ENCODE results near the gene LSM12.

Gene LSM12

GRCh38 chr17:44081681-44082080 is 15.2 kb upstream of the LSM12 start:
- H3K27me3 ChIP-seq (ENCODE audit: insufficient read depth, low read length): no peaks in the 10 kb centered on the region
- H3K9me3 ChIP-seq (ENCODE audit: insufficient read depth, low read depth, low read length): no peaks in the 10 kb centered on the region
- no peak overlapping the region for H3K4me3 ChIP-seq (ENCODE audit: low read length)
- H3K4me1 ChIP-seq (ENCODE audit: insufficient read depth, low read length): peaks cover 8% of the 10 kb centered on the region
- H3K36me3 ChIP-seq (ENCODE audit: insufficient read depth, low read depth, low read length): peaks cover 74% of the 10 kb centered on the region
- no peak overlapping the region for H3K27ac ChIP-seq (ENCODE audit: low read length)
- no peak overlapping the region for H3K9ac ChIP-seq (ENCODE audit: low read depth, low read length)

- Histone ChIP-seq H3K9ac (ENCODE audit: low read depth, low read length) (no peak overlapping the region), H3K27ac (ENCODE audit: low read length) (no peak overlapping the region), H3K4me3 (ENCODE audit: low read length) (no peak overlapping the region), H3K27me3 (ENCODE audit: insufficient read depth, low read length) (no peaks in the 10 kb centered on the region), H3K36me3 (ENCODE audit: insufficient read depth, low read depth, low read length) (peaks cover 84% of the 10 kb centered on the region), H3K4me1 (ENCODE audit: insufficient read depth, low read length) (no peaks in the 10 kb centered on the region), H3K9me3 (ENCODE audit: insufficient read depth, low read depth, low read length) (no peaks in the 10 kb centered on the region)
These were observed 13.7 kb upstream of the LSM12 start for GRCh38 chr17:44079877-44080821.

GRCh38 chr17:44078412-44078811 is 11.9 kb upstream of the LSM12 start:
- no peak overlapping the region for H3K27ac ChIP-seq (ENCODE audit: low read length)
- no peaks in the 10 kb centered on the region for H3K9me3 ChIP-seq (ENCODE audit: insufficient read depth, low read depth, low read length)
- H3K4me3 ChIP-seq (ENCODE audit: low read length): no peak overlapping the region
- H3K9ac ChIP-seq (ENCODE audit: low read depth, low read length): no peak overlapping the region
- no peaks in the 10 kb centered on the region for H3K27me3 ChIP-seq (ENCODE audit: insufficient read depth, low read length)
- H3K36me3 ChIP-seq (ENCODE audit: insufficient read depth, low read depth, low read length): peaks cover 88% of the 10 kb centered on the region
- no peaks in the 10 kb centered on the region for H3K4me1 ChIP-seq (ENCODE audit: insufficient read depth, low read length)

- no peak overlapping the region for H3K4me3 ChIP-seq (ENCODE audit: low read length)
- no peaks in the 10 kb centered on the region for H3K9me3 ChIP-seq (ENCODE audit: insufficient read depth, low read depth, low read length)
- H3K27ac ChIP-seq (ENCODE audit: low read length): no peak overlapping the region
- no peak overlapping the region for H3K9ac ChIP-seq (ENCODE audit: low read depth, low read length)
- peaks cover 79% of the 10 kb centered on the region for H3K36me3 ChIP-seq (ENCODE audit: insufficient read depth, low read depth, low read length)
- H3K4me1 ChIP-seq (ENCODE audit: insufficient read depth, low read length): no peaks in the 10 kb centered on the region
- no peaks in the 10 kb centered on the region for H3K27me3 ChIP-seq (ENCODE audit: insufficient read depth, low read length)
These were observed 11.1 kb upstream of the LSM12 start for GRCh38 chr17:44077595-44077909.

GRCh38 chr17:44076716-44077594 is 10.5 kb upstream of the LSM12 start:
- Histone ChIP-seq H3K4me3 (ENCODE audit: low read length) (no peak overlapping the region), H3K27ac (ENCODE audit: low read length) (no peak overlapping the region), H3K36me3 (ENCODE audit: insufficient read depth, low read depth, low read length) (peaks cover 73% of the 10 kb centered on the region), H3K4me1 (ENCODE audit: insufficient read depth, low read length) (peaks cover 2% of the 10 kb centered on the region), H3K27me3 (ENCODE audit: insufficient read depth, low read length) (no peaks in the 10 kb centered on the region), H3K9me3 (ENCODE audit: insufficient read depth, low read depth, low read length) (no peaks in the 10 kb centered on the region), H3K9ac (ENCODE audit: low read depth, low read length) (no peak overlapping the region)

GRCh38 chr17:44075598-44076293 is 9.3 kb upstream of the LSM12 start:
- Histone ChIP-seq H3K27me3 (ENCODE audit: insufficient read depth, low read length) (no peaks in the 10 kb centered on the region), H3K9ac (ENCODE audit: low read depth, low read length) (no peak overlapping the region), H3K4me1 (ENCODE audit: insufficient read depth, low read length) (peaks cover 6% of the 10 kb centered on the region), H3K36me3 (ENCODE audit: insufficient read depth, low read depth, low read length) (peaks cover 68% of the 10 kb centered on the region), H3K4me3 (ENCODE audit: low read length) (no peak overlapping the region), H3K9me3 (ENCODE audit: insufficient read depth, low read depth, low read length) (no peaks in the 10 kb centered on the region), H3K27ac (ENCODE audit: low read length) (no peak overlapping the region)

- Histone ChIP-seq H3K36me3 (ENCODE audit: insufficient read depth, low read depth, low read length) (peaks cover 59% of the 10 kb centered on the region), H3K4me3 (ENCODE audit: low read length) (no peak overlapping the region), H3K4me1 (ENCODE audit: insufficient read depth, low read length) (peaks cover 9% of the 10 kb centered on the region), H3K9me3 (ENCODE audit: insufficient read depth, low read depth, low read length) (no peaks in the 10 kb centered on the region), H3K27ac (ENCODE audit: low read length) (no peak overlapping the region), H3K27me3 (ENCODE audit: insufficient read depth, low read length) (no peaks in the 10 kb centered on the region), H3K9ac (ENCODE audit: low read depth, low read length) (no peak overlapping the region)
These were observed 8.4 kb upstream of the LSM12 start for GRCh38 chr17:44074911-44075285.

GRCh38 chr17:44074231-44074910 is 7.9 kb upstream of the LSM12 start:
- Histone ChIP-seq H3K4me3 (ENCODE audit: low read length) (no peak overlapping the region), H3K9me3 (ENCODE audit: insufficient read depth, low read depth, low read length) (no peaks in the 10 kb centered on the region), H3K9ac (ENCODE audit: low read depth, low read length) (no peak overlapping the region), H3K36me3 (ENCODE audit: insufficient read depth, low read depth, low read length) (peaks cover 55% of the 10 kb centered on the region), H3K27me3 (ENCODE audit: insufficient read depth, low read length) (no peaks in the 10 kb centered on the region), H3K27ac (ENCODE audit: low read length) (no peak overlapping the region), H3K4me1 (ENCODE audit: insufficient read depth, low read length) (peaks cover 10% of the 10 kb centered on the region)

- no peaks in the 10 kb centered on the region for H3K27me3 ChIP-seq (ENCODE audit: insufficient read depth, low read length)
- H3K9me3 ChIP-seq (ENCODE audit: insufficient read depth, low read depth, low read length): no peaks in the 10 kb centered on the region
- H3K4me3 ChIP-seq (ENCODE audit: low read length): peak overlapping the region; percentile 93
- peaks cover 10% of the 10 kb centered on the region for H3K4me1 ChIP-seq (ENCODE audit: insufficient read depth, low read length)
- H3K9ac ChIP-seq (ENCODE audit: low read depth, low read length): peak overlapping the region; percentile 83
- H3K27ac ChIP-seq (ENCODE audit: low read length): peak overlapping the region; percentile 65
- H3K36me3 ChIP-seq (ENCODE audit: insufficient read depth, low read depth, low read length): peaks cover 32% of the 10 kb centered on the region
These were observed 5.3 kb upstream of the LSM12 start for GRCh38 chr17:44071772-44072171.

- H3K36me3 ChIP-seq (ENCODE audit: insufficient read depth, low read depth, low read length): peaks cover 26% of the 10 kb centered on the region
- peaks cover 10% of the 10 kb centered on the region for H3K4me1 ChIP-seq (ENCODE audit: insufficient read depth, low read length)
- peak overlapping the region; percentile 54 for H3K27ac ChIP-seq (ENCODE audit: low read length)
- H3K9ac ChIP-seq (ENCODE audit: low read depth, low read length): peak overlapping the region; percentile 83
- peak overlapping the region; percentile 93 for H3K4me3 ChIP-seq (ENCODE audit: low read length)
- H3K27me3 ChIP-seq (ENCODE audit: insufficient read depth, low read length): no peaks in the 10 kb centered on the region
- no peaks in the 10 kb centered on the region for H3K9me3 ChIP-seq (ENCODE audit: insufficient read depth, low read depth, low read length)
These were observed 4.7 kb upstream of the LSM12 start for GRCh38 chr17:44071198-44071520.
